GM19099 (cell line): ENCODE data around the gene ADPRM.

Experiments used
- POLR2A ChIP-seq: IDR thresholded peaks from 3 replicates; pipeline ENCODE4 v1.6.1; 2011; ENCODE audit warnings: low read depth; ENCODE audit not compliant: insufficient read length; ENCODE audit errors: extremely low read depth

The ADPRM gene, protein sequence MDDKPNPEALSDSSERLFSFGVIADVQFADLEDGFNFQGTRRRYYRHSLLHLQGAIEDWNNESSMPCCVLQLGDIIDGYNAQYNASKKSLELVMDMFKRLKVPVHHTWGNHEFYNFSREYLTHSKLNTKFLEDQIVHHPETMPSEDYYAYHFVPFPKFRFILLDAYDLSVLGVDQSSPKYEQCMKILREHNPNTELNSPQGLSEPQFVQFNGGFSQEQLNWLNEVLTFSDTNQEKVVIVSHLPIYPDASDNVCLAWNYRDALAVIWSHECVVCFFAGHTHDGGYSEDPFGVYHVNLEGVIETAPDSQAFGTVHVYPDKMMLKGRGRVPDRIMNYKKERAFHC

GRCh38 chr17:10697092-10698081, at the start of gene ADPRM, which contains the start of gene SCO1:
Gene ADPRM, plus strand, starts transcription at chr17:10697594. Its CDS starts 7,333 bp downstream, at chr17:10704927.
Gene SCO1, minus strand, starts transcription at chr17:10697533. Its CDS starts 26 bp downstream, at chr17:10697507.
- peak; percentile 97 for TF ChIP-seq POLR2A

DNA sequence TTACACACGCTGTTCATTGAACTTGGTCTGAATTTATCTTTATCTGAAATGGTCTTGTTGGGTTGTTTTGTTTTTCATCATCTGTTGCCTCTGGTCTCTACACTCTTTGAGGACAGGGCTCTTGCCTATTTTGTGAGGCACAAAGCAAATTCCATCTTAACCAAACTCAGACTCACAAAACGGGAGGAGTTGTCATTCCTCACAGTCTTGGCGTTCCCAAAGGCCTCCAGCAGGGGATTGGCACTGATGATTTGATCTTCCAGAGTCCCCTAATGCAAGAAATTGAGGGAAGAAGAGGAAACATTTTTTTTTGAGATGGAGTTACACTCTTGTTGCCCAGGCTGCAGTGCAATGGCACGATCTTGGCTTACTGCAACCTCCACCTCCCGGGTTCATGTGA, 49.0 kb upstream of the ADPRM start:
- TF ChIP-seq POLR2A: no peak

- TF ChIP-seq POLR2A: no peak
Measured at GRCh38 chr17:10648956-10649355, 48.4 kb upstream of the ADPRM start.

GRCh38 chr17:10649602-10650001, 47.8 kb upstream of the ADPRM start:
- TF ChIP-seq POLR2A: no peak

DNA sequence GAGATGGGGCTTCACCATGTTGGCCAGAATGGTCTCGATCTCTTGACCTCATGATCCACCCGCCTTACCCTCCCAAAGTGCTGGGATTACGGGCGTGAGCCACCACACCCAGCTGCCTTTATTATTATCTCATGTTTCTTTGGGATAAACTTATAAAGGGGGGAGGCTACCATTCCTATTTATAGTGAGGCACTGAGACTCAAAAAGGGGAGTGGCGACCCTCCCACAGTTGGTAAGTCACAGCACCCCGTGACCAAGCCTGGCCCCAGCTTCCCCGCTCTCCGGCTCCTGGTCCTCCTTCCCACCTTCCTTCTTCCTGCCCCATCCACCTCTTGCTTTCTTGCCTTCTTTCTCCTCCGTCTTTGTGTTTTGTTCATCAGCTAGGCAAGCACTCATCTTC, 45.5 kb upstream of the ADPRM start:
- TF ChIP-seq POLR2A: no peak

DNA sequence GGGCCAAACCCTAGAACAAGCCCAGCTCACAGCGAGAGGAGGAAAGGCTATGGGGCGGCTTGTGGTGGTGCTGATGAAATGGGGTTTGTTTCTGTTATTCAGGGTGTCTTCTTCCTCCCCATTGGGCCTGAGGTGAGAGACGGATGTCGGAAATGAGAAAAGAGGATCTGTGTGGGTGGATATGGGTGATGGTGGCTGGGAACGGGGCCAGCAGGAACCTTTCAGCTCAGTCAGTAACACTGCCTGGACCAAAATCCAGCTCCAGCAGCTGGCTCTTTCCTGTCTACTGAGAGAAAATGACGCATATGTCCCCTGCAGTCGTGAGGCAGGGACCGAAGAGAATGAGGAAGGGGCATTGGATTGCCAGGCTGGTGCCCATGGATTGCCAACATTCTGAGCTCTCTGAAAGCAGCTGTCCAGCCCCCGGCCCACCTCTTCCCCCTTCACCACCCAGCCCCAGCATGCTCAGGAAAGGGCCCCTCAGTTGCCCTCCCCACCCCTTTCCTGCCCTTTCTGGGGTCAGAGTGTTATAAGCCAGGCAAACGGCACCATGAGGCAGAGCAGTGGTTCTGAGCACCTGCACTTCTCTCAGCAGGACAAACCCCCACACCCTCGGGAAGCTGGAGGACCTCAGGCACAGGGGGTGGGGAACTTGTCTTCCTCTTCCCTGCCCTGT, 44.3 kb upstream of the ADPRM start:
- no peak for TF ChIP-seq POLR2A

DNA sequence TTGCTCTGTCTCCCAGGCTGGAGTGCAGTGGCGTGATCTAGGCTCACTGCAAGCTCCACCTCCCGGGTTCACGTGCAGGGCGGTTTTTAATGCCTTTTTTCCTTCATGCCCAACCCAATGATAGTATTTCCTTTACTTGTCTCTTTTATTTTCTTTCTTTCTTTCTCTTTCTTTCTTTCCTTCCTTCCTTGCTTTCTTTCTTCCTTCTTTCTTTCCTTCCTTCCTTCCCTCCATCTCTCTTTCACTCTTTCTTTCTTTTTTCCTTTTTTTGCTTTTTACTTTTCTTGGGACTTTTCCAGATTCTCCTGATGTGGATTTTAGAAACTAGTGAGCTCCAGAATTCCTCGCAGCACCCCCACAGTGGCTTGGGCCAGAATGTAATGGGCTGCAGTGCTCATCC, 43.4 kb upstream of the ADPRM start:
- TF ChIP-seq POLR2A: no peak

GRCh38 chr17:10657148-10657547, 40.2 kb upstream of the ADPRM start, which contains the start of gene MYH3:
Gene MYH3, minus strand, starts transcription at chr17:10657309. Its CDS starts 2,245 bp downstream, at chr17:10655064.
- TF ChIP-seq POLR2A: no peak

DNA sequence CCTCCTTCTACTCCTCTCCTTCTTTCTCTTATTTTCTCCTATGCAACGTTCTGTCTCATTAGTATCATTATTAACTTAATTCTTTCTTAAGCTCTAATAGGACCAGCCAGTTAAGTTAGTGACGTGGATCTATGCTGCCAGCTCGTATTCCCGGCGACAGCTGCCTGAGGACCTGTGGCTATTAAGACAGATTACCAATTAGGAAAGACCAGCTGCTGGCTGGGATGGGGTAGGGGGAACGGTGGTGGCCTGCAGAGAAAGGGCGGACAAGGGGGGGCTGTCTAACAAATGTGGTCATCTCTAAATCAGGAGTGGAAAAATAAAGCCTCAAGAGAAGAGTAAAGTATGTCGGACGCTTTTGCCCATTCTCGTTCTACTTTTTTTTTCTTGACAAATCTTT, 39.5 kb upstream of the ADPRM start:
- no peak for TF ChIP-seq POLR2A

GRCh38 chr17:10661437-10661836, 36.0 kb upstream of the ADPRM start:
- no peak for TF ChIP-seq POLR2A

GRCh38 chr17:10663231-10663630, 34.2 kb upstream of the ADPRM start:
- TF ChIP-seq POLR2A: no peak

GRCh38 chr17:10664571-10664970, 32.8 kb upstream of the ADPRM start:
- no peak for TF ChIP-seq POLR2A

DNA sequence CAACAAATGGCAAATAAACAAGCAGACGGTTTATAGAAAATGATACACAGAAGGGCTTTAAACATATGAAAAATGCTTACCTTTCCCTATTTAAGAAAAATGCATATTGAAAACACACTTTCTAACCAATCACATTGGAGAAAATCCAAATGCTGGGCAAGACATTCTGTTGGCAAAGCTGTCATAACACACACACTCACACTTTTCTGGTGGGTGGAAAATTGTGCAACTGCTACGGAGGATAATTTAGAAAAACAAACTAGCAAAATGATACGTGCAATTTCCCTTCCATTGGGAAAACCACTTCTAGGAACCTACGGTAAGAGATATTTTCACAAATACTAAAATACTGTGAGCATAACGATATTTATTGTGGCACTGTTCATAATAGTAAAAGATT, 30.5 kb upstream of the ADPRM start:
- TF ChIP-seq POLR2A: no peak

GRCh38 chr17:10668775-10669174, 28.6 kb upstream of the ADPRM start:
- no peak for TF ChIP-seq POLR2A

- TF ChIP-seq POLR2A: no peak
Measured at GRCh38 chr17:10673312-10673711, 24.1 kb upstream of the ADPRM start.
